GM18526 (cell line): ENCODE results near the gene TPSB2.
"Not testable (repeated sequence)": the region's sequence is repeated elsewhere in the genome, so short reads cannot be mapped to it uniquely, and the experiment has no call there.

Experiments used
- POLR2A ChIP-seq: IDR thresholded peaks from 3 replicates; pipeline ENCODE4 v1.6.1; 2011; ENCODE audit not compliant: insufficient read length; ENCODE audit errors: extremely low read depth

TPSB2 gene

DNA sequence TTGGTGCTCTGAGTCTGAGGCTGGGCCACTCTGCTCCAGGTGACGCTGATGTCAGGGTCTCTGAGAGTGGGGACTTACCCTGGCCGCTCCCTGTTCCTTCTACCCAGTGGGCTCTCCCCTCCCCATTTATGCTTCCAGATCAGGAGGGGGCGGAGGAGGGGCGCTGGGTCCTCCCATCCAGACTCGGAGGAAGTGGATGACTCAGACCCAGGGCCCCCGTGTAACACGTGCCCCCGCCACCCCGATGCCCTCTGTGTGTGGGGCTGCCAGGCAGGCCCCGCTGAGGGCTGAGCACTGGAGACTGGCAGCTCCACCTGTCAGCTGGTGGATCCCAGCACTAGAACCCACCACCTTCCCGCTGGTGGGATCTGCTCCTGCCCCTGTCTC lies at the start of gene TPSB2:
TPSB2 (minus strand) TSS at position 101 of the 387 bp plus-strand sequence. CDS start 233 bp downstream, outside the sequence.
- not testable (repeated sequence) for TF ChIP-seq POLR2A

DNA sequence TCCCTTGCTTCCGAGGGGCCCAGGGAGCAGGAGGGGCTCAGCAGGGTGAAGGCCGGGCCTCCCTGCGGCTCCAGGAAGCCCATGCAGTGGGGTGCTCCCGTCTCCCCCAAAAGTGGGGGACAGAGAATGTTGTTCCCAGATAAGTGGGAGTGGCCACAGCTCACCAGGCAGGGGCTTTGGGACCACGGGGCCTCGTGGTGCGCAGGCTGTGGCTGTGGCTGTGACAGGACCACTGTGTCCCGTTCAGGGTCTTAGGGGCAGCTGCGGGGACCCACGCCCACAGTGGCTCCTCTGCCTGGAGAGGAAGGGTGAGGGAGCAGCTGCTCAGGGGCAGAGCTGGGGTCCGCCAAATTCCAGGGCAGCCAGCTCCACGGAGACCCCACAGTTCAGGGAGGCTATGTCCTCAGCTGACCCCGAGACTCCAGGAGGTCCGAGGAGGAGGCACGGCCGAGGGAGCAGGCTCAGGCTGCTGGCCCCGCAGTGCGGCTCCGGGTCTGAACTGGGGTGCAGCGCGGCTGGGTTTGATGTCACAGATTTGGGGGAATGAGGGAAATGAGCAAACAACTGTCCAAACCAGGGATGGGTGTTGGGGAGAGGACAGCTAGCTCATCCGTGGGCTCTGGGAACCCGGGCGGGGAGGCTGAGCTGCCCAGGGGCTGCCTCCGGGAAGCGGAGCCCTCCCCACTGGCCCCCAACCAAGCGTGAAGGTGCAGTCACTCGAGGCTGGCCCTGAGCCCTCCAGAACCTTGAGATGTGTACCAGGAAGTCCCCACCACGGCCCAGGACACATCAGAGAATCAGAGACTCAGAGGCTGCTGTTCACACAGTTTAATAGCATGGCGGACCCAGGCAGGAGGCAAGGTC lies 49.3 kb upstream of the TPSB2 start:
- TF ChIP-seq POLR2A: no peak

DNA sequence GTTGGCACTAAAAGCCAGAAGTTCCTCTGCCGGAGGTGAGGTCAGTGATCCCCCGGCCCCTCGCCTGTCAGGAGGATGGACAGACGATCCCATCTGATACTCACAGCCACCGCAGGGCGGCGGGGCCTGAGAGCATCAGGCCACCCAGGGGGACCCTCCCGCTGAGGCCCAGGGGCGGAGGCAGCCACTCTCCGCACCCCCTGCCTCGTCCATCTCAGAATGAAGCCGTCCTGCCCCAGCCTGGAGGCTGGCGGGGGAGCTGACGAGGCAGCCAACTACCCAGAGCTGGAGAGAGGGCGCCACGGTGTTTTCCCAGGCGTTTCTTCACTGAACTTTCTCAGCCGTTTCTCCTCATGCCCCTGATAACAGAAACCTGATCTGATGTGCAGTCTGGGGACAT lies 48.5 kb upstream of the TPSB2 start:
- no peak for TF ChIP-seq POLR2A

DNA sequence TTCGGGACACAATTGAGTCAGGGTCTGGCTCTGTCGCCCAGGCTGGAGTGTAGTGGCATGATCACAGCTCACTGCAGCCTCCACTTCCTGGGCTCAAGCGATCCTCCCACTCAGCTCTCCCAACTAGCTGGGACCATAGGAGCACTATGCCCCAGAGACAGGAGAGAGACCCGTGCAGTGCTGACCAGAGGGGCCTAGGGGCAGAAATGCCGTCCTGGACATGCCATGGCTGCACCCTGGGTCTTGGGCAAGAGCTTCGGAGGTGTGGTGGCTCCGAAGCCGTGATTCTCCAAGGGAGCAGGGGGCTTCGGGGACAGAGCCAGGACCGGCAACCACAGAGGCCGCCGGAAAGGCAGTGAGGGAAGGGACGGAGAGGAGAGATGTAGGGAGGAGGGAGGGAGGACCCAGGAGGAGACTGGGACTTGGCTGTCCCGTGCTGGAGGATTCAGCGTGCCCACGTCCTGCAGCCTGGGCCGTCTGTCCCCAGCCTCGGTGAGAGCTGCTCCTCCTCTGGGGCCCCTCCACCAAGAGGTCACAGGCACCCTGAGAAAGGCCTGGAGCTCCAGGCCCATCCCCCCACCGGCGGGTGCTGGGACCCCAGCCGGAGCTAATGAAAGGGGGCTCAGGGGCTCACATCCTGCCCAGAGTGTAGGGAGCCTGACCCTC lies 47.8 kb upstream of the TPSB2 start:
- no peak for TF ChIP-seq POLR2A

DNA sequence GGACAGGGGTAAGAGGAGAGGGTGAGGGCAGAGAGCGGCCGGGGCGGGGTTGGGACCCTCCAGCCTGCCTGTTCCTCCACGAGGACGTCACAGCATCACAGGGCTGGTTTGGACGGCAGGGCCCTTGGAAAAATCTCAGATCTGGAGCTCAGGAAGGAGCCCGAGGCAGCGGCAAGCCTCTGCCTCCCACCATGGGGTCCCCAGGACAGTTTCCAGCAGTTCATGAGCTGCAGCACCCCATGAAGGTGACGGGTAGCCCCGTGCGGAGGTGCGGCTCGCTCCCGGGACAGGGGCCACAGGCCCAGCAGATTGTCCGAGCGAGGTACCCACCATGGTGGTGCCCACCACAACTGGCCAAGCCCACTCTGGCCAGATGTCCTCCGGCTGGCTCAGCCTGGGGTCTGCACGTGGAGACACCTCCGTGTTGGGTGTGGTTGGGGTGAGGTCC lies 47.2 kb upstream of the TPSB2 start:
- TF ChIP-seq POLR2A: no peak

DNA sequence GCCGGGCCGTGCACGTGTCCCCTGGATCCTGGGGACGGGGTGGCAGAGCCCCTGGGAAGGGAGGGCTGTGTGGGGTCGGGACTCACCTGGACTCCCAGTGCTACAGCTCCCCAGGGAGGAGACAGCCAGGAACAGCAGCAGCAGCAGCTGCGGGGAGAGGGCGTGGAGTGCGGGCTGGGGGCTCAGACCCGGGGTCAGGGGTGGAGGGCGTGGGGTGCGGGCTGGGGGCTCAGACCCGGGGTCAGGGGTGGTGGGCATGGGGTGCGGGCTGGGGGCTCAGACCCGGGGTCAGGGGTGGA lies 46.5 kb upstream of the TPSB2 start:
- no peak for TF ChIP-seq POLR2A

DNA sequence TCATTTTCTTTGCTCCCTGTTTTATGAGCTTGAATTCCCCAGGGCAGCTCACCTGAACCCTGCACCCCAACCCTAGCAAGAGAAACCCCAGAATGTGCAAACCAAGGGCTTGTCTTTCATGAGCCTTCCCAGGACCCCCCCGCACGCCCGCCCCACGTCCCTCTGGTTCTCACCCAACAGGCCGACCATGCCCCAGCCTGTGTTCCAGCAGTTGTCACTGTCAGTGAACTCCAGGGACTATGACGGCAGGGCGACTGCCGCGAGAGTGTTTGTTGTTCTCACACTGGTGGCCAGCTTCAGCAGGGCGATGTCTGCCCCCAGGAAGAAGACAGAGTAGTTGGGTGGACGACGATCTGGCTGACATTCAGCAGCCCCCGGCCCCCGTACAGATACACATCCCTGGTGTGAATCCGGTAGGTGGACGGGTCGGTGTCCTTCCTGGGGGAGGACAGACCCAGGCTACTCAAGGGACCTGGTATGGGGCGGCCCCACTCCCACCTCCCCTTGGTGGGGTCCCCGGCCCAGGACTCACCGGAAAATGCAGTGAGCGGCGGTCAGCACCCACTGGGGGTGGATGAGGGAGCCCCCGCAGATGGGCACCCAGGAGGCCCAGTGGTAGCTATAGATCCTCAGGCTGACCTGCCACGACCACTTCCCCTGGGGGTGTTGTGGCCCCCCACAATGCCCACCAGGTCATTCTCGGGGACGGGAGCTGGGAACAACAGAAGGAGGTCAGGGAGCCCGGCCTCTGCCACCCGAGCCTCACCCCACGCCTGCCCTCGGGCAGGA lies 46.0 kb upstream of the TPSB2 start:
- no peak for TF ChIP-seq POLR2A

DNA sequence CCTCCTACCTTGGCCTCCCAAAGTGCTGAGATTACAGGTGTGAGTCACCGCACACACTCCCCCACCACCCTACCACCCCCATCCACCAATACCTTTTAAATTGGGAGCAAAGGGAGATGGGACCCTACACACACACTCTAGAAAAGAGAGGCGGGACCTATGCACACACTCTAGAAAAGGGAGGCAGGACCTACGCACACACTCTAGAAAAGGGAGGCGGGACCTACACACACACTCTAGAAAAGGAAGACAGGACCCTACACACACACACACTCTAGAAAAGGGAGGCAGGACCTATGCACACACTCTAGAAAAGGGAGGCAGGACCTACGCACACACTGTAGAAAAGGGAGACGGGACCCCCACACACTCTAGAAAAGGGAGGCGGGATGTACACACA lies 44.8 kb upstream of the TPSB2 start:
- TF ChIP-seq POLR2A: no peak

DNA sequence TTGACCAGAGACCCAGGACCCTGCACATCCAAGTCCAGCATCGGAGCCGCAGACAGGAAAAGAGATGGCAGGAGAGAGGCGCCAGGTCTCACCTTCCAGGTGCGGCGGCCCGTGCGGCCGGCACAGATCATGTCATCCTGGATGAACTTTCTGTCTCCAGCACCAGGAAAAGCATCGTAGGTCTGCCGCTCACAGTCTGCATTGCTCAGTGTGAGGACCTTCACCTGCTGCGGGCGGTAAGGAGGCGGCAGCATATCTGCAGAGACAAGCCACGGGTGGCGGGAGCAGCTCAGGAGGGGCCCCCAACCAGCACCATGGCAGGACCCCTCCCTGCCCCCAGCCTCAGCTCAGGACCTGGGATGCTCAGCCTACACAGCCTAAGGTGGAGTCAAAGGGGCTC lies 43.8 kb upstream of the TPSB2 start:
- TF ChIP-seq POLR2A: no peak

DNA sequence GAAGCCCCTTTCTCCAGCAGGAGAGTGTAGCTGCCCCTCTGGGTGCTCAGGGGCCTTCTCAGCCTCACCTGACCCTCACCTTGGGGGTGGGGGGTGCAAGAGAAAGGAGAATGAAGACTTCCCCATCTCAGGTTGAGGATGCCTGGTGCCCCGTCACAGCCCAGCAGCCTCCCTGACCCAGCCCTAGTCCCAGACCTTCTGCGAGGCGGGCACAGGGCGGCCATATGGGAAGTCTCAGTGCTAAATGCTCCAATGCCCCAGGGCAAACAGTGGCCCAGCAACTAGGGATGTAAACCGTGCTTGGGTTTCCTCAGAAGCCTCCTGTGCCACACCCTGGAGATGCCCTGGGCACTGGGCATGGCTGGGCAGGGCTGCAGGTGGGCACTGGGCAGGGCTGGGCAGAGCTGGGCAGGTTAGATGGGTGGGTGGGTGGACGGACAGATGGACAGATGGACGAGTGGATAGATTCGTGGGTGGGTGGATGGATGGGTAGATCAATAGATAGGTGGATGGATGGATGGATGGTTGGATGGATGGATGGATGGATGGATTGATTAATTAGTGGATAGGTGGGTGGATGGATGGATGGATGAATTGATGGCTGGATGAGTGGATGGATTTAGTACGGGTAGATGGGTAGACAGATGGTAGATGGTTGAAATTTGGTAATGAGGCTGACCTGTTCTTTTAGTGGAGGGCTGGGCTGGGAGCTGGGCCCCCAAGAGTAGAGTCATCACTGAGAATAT lies 42.6 kb upstream of the TPSB2 start:
- no peak for TF ChIP-seq POLR2A

DNA sequence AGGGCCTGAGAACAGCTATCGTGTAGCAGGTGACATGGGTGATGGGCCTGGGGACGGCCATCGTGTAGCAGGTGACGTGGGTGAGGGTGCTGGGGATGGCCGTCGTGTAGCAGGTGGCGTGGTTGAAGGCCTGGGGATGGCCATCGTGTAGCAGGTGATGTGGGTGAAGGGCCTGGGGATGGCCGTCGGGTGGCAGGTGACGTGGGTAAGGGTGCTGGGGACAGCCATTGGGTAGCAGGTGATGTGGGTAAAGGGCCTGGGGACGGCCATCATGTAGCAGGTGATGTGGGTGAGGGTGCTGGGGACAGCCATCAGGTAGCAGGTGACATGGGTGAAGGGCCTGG lies 41.4 kb upstream of the TPSB2 start:
- no peak for TF ChIP-seq POLR2A

DNA sequence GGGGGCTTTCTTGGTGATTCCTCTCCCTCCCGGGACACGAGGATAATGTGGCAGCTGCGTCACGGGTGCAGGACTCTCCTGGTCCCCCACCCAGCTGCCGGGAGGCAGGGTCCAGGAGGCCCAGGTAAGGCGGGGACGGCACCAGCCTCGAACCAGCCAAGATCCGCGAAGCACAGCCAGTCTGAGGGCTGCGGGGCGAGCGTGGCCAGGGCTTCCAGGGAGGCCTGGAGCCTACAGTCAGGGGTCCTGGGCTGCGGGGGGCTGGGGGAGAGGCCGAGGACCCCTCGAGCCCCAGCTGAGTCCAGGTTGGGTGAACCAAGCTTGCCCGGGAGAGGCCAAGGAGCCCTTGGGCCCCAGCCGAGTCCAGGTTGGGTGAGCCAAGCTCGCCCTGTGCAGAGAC lies 35.8 kb upstream of the TPSB2 start:
- TF ChIP-seq POLR2A: no peak

DNA sequence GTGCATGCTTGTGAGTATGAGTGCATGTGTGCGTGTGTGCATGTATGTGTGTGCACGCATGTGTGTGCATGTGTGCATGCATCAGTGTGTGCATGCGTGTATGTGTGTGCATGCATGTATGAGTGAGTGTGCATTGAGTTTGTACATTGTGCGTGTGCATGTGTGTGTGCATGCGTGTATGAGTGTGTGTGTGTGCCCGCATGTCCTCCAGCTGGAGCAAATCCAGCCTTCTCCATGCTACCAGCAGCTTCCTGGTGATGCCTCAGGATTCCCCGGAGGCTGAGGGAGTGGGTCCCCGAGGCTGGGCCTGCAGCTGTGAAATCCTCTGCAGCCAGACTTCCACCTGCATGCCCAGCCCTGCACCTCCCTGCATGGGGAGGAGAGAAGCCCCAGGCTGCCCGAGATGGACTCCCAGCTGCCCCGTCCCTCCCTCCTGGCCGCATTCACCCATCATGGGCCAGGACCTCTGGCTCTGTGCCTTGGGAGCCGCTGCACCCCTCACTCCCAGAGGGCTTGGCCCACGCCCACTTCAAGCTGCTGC lies 35.2 kb upstream of the TPSB2 start:
- TF ChIP-seq POLR2A: no peak

DNA sequence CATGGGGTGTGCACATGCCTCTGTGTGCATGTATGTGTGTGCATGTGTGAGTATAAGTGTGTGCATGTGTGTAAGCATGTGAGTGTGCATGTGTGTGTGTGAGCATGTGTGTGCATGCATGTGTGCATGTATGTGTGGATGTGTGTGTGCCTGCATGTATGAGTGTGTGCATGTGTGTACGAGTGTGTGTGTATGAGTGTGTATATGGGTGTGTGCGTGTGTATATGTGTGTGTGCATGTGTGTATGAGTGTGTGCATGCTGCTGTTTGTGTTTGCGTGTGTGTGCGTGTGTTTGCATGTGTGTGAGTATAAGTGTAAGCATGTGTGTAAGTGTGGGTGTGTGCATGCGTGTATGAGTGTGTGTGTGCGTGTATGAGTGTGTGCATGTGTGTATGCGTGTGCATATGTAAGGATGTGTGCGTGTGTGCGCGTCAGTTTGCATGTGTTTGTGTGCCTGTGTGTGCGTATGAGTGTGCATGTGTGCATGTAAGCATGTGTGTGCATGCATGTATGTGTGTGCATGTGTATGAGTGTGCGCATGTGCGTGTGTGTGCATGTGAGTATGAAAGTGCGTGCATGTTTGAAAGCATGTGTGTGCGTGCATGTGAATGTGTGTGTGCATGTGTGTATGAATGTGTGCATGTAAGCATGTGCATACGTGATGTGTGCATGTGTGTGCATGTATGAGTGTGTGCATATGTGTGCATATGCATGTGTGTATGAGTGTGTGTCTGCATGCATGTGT lies 34.5 kb upstream of the TPSB2 start:
- TF ChIP-seq POLR2A: no peak

DNA sequence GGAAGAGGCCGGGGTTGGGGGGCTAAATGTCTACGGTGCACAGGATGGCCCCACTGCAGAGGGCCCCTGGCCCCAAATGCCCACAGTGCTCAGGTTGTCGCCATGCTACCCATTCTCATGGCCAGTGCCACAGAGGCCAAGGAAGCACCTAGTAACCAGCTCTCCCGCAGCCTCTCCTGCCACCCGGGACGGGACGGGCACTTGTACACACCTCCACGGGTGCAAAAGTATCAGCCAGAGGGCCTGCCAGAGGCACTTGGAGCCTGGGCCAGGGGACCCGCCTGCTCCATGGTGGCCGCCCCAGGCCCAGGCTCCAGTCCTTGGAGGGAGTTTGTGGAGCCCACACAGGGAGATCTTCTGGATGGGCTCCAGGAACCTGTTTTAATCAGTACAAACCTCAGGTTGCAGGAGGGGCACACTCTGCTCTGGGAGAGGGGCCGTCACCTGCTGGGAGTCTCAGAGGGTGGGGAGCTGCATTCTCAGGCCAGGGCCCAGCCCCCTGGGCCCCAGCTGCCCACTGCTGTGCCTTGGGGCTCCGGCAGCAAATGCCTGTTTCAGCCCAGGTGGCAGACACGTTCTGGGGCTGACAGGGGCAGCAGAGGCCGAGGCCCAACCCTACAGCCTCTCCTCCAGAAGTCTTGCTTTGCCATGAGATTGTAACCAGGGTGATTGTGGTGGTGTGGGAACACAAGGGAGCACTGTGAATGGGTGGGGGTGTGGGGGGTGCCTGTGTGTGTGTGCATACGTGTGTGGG lies 33.8 kb upstream of the TPSB2 start:
- no peak for TF ChIP-seq POLR2A
